ENCODE results near the gene CDKN1C. TPM values are rescaled to one million over a fixed set of nuclear protein-coding genes. Genes with fewer than 3 reads are reported as not detected.

The CDKN1C gene
- total RNA-seq, 1 experiment from 2014 or later, result 15.4 TPM

DNA sequence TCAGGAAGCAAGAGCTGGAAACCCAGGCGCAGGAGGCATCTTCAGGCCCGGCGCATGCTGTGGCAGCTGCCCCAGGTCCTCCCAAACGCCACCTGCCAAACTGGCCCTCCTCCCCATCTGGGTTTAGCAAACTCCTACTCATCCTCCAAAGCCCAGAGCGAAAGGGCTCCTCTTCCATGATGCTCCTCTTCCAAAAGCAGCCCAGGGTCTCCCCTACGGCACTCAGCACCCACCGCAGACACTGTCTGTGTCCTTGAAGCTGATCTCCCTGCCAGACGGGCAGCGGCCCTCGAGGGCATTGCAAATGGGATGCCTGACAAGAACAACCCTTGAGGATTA, 25.9 kb downstream of the CDKN1C start:
- Mint-ChIP-seq H3K36me3 (ENCODE audit: insufficient read depth in 1 of 3, low read depth in 3 of 3) (0 out of 7 replicates have a peak, but pooled peaks cover 0 to 1% (median 0%) of the 10 kb centered on the region in 3 experiments), H3K4me3 (no peak overlapping the region), H3K27ac (no peak overlapping the region), H3K27me3 (ENCODE audit: low read depth) (peaks cover 87% of the 10 kb centered on the region), H3K4me1 (peaks cover 28 to 29% of the 10 kb centered on the region in 2 experiments), H3K9me3 (no peaks in the 10 kb centered on the region)
- H3K27me3 ChIP-seq (ENCODE audit: insufficient read depth, low read length), result peaks cover 10% of the 10 kb centered on the region; the same call in 1 of the 2 replicates
- no peak overlapping the region for H4K5ac ChIP-seq (ENCODE audit: insufficient read length, low read depth, low read length)
- H3T11ph ChIP-seq (ENCODE audit: low read length), result no peak overlapping the region
- no peaks in the 10 kb centered on the region for H3K9me3 ChIP-seq (ENCODE audit: control insufficient read depth, low read depth, low read length)
- H3K79me1 ChIP-seq (ENCODE audit: insufficient read depth, low read depth, low read length, poor library complexity, severe bottlenecking), result no peaks in the 10 kb centered on the region
- H2BK5ac ChIP-seq (ENCODE audit: insufficient read length, low read length), result no peak overlapping the region
- H3K4me2 ChIP-seq (ENCODE audit: insufficient read depth, insufficient read length, low read length), result no peak overlapping the region
- H3K79me2 ChIP-seq (ENCODE audit: insufficient read depth, low read length), result no peaks in the 10 kb centered on the region
- no peaks in the 10 kb centered on the region for H4K20me1 ChIP-seq (ENCODE audit: control insufficient read depth, insufficient read depth, insufficient read length)
- H2AK5ac ChIP-seq (ENCODE audit: insufficient read length, low read length), result no peak overlapping the region
- H2BK20ac ChIP-seq (ENCODE audit: low read depth, low read length, poor library complexity, severe bottlenecking), result no peak overlapping the region
- no peak overlapping the region for H3K9ac ChIP-seq (ENCODE audit: extremely low read depth, insufficient read length, low read length)
- H3K18ac ChIP-seq (ENCODE audit: insufficient read length, low read depth, low read length), result no peak overlapping the region
- no peak for DNase-seq
- no peak overlapping the region for H3K14ac ChIP-seq (ENCODE audit: insufficient read depth, low read length)
- H3K56ac ChIP-seq (ENCODE audit: insufficient read length, low read depth, low read length), result no peak overlapping the region
- H4K8ac ChIP-seq (replicated peaks; ENCODE audit: insufficient read length, low read depth, low read length), result no peak overlapping the region
- H2BK12ac ChIP-seq (ENCODE audit: insufficient read length, low read depth, low read length), result no peak overlapping the region
- H3K4me1 ChIP-seq (ENCODE audit: insufficient read depth, low read length), result no peaks in the 10 kb centered on the region
- H2AFZ ChIP-seq (ENCODE audit: low read length), result no peak overlapping the region
- no peak overlapping the region for H4K91ac ChIP-seq (ENCODE audit: insufficient read length, low read depth, low read length)
- no peak overlapping the region for H2BK120ac ChIP-seq (ENCODE audit: low read depth, low read length, poor library complexity, severe bottlenecking)
- H2BK15ac ChIP-seq (ENCODE audit: low read depth, low read length), result no peak overlapping the region
- peaks cover 4% of the 10 kb centered on the region for H3K23me2 ChIP-seq (ENCODE audit: insufficient read length, low read depth, low read length, poor library complexity, severe bottlenecking)
- WGBS (ENCODE audit: extremely low coverage, insufficient read length, low lambda C conversion rate), result no CpG with 5 or more reads among the region's 10 CpGs
- no peak overlapping the region for H3K4ac ChIP-seq (ENCODE audit: low read depth, low read length)
- TF ChIP-seq, protein P1, sequence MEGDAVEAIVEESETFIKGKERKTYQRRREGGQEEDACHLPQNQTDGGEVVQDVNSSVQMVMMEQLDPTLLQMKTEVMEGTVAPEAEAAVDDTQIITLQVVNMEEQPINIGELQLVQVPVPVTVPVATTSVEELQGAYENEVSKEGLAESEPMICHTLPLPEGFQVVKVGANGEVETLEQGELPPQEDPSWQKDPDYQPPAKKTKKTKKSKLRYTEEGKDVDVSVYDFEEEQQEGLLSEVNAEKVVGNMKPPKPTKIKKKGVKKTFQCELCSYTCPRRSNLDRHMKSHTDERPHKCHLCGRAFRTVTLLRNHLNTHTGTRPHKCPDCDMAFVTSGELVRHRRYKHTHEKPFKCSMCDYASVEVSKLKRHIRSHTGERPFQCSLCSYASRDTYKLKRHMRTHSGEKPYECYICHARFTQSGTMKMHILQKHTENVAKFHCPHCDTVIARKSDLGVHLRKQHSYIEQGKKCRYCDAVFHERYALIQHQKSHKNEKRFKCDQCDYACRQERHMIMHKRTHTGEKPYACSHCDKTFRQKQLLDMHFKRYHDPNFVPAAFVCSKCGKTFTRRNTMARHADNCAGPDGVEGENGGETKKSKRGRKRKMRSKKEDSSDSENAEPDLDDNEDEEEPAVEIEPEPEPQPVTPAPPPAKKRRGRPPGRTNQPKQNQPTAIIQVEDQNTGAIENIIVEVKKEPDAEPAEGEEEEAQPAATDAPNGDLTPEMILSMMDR (conservative IDR thresholded peaks at IDR 0.05), result no peak
- no peak overlapping the region for H3K27ac ChIP-seq (ENCODE audit: insufficient read length, low read depth, low read length)
- H3K23ac ChIP-seq (ENCODE audit: insufficient read length, low read depth, low read length), result no peak overlapping the region
